HepG2 (cell line): Measurements from ENCODE around the gene PPOX. TPM values are rescaled to one million over a fixed set of nuclear protein-coding genes. Genes with fewer than 3 reads are reported as not detected.

Experiments used
- AKAP8 ChIP-seq: sonication (generic); formaldehyde crosslinking; IDR thresholded peaks from 2 replicates; pipeline ENCODE4 v1.5.1; 2020; ENCODE audit warnings: mild to moderate bottlenecking, missing genetic modification reagents
- CC2D1A ChIP-seq: sonication (generic); formaldehyde crosslinking; IDR thresholded peaks from 2 replicates; pipeline ENCODE4 v1.8.1; 2023; ENCODE audit warnings: mild to moderate bottlenecking, missing genetic modification reagents
- EHMT2 ChIP-seq: fragments of 200-600 bp; sonication (generic); IDR thresholded peaks from 2 replicates; pipeline ENCODE4 v1.7.0; 2017; ENCODE audit warnings: antibody characterized with exemption, low read depth, low read length, borderline replicate concordance
- FOXJ3 ChIP-seq: sonication (generic); formaldehyde crosslinking; IDR thresholded peaks from 2 replicates; pipeline ENCODE4 v1.4.0; 2020; ENCODE audit warnings: missing genetic modification reagents, mild to moderate bottlenecking, borderline replicate concordance
- HNF4G ChIP-seq, 2 experiments: sonication (generic) in 1 of 2; formaldehyde crosslinking in 1 of 2; IDR thresholded peaks; 2 replicates each; pipeline versions ENCODE4 v1.4.0 to v1.6.1; 2011 to 2020; ENCODE audit warnings: borderline replicate concordance in 2 of 2, low read depth in 2 of 2, mild to moderate bottlenecking in 2 of 2, low read length in 1 of 2, missing genetic modification reagents in 1 of 2, moderate library complexity in 1 of 2
- IKZF1 ChIP-seq: fragments of 450-650 bp; IDR thresholded peaks from 2 replicates; pipeline ENCODE4 v1.7.1; 2016
- JUN ChIP-seq: sonication (generic); formaldehyde crosslinking; IDR thresholded peaks from 2 replicates; pipeline ENCODE4 v1.4.0; 2020; ENCODE audit warnings: mild to moderate bottlenecking, missing genetic modification reagents
- KMT2A ChIP-seq: sonication (generic); formaldehyde crosslinking; IDR thresholded peaks from 2 replicates; pipeline ENCODE4 v1.4.0; 2020; ENCODE audit warnings: missing genetic modification reagents
- NFKBIZ ChIP-seq: IDR thresholded peaks from 2 replicates; pipeline ENCODE4 v1.6.1; 2018; ENCODE audit warnings: missing genetic modification reagents, missing compliant biosample characterization
- PHF20 ChIP-seq: sonication (generic); formaldehyde crosslinking; IDR thresholded peaks from 2 replicates; pipeline ENCODE4 v1.5.0; 2020; ENCODE audit warnings: mild to moderate bottlenecking, missing genetic modification reagents
- RAD21 ChIP-seq: fragments of 450-650 bp; formaldehyde crosslinking; IDR thresholded peaks from 2 replicates; pipeline ENCODE4 v1.5.0; 2020; ENCODE audit warnings: mild to moderate bottlenecking
- ZFAT ChIP-seq: sonication (generic); formaldehyde crosslinking; conservative IDR thresholded peaks from 2 replicates; pipeline ENCODE4 v1.8.1; 2023; ENCODE audit warnings: missing genetic modification reagents, inconsistent platforms
- ZNF224 ChIP-seq: sonication (generic); formaldehyde crosslinking; IDR thresholded peaks from 2 replicates; pipeline ENCODE4 v1.5.0; 2020; ENCODE audit warnings: mild to moderate bottlenecking, missing genetic modification reagents
- ZNF235 ChIP-seq: sonication (generic); formaldehyde crosslinking; IDR thresholded peaks from 2 replicates; pipeline ENCODE4 v1.8.1; 2023; ENCODE audit warnings: mild to moderate bottlenecking, missing genetic modification reagents, borderline replicate concordance
- ZNF446 ChIP-seq: sonication (generic); formaldehyde crosslinking; IDR thresholded peaks from 2 replicates; pipeline ENCODE4 v1.5.0; 2020; ENCODE audit warnings: mild to moderate bottlenecking, missing genetic modification reagents
- ZNF563 ChIP-seq: sonication (generic); formaldehyde crosslinking; IDR thresholded peaks from 2 replicates; pipeline ENCODE4 v1.8.0; 2022; ENCODE audit warnings: mild to moderate bottlenecking, moderate library complexity, missing genetic modification reagents
- ZNF674 ChIP-seq: sonication (generic); formaldehyde crosslinking; IDR thresholded peaks from 2 replicates; pipeline ENCODE4 v1.5.0; 2020; ENCODE audit warnings: low read depth, mild to moderate bottlenecking, missing genetic modification reagents
- ZNF792 ChIP-seq: IDR thresholded peaks from 2 replicates; pipeline ENCODE4 v1.6.1; 2016
- polyA plus RNA-seq, 8 experiments: library from polyadenylated mRNA; depleted of rRNA in 3 of 8; stranded (reverse) in 7 of 8; unstranded in 1 of 8; fragments of >200 nt; fragmentation: Illumina TruSeq in 4 of 8; extraction: Trizol in 4 of 8; gene quantifications; 2 replicates each; pipeline versions ENCODE4 v1.2.1 to v1.2.3, GENCODE V29; 2011 to 2016; ENCODE audit warnings: low read depth in 4 of 8, missing spikeins in 1 of 8, mixed read lengths in 1 of 8; ENCODE audit not compliant: insufficient read depth in 1 of 8
- total RNA-seq, 5 experiments: library from RNA; depleted of rRNA; stranded (reverse); fragments of >200 nt; fragmentation: Illumina TruSeq; extraction: Trizol; gene quantifications; 2 replicates each; pipeline ENCODE4 v1.2.3, GENCODE V29; 2016; ENCODE audit warnings: low read depth in 1 of 5
- TF ChIP-seq, protein P1 (sequence below): sonication (generic); formaldehyde crosslinking; IDR thresholded peaks from 2 replicates; pipeline ENCODE4 v1.4.0; 2020; ENCODE audit warnings: missing genetic modification reagents
- TF ChIP-seq, protein P2 (sequence below): IDR thresholded peaks from 2 replicates; pipeline ENCODE4 v1.6.1; 2016; ENCODE audit warnings: missing biosample characterization, missing genetic modification reagents, low read depth
- TF ChIP-seq, protein P3 (sequence below): sonication (generic); formaldehyde crosslinking; IDR thresholded peaks from 2 replicates; pipeline ENCODE4 v1.9.0; 2022; ENCODE audit warnings: missing genetic modification reagents, mild to moderate bottlenecking, borderline replicate concordance
- TF ChIP-seq, protein P4 (sequence below): sonication (generic); formaldehyde crosslinking; IDR thresholded peaks from 2 replicates; pipeline ENCODE4 v1.8.0; 2022; ENCODE audit warnings: mild to moderate bottlenecking, missing genetic modification reagents; ENCODE audit not compliant: insufficient replicate concordance

Gene PPOX
- total and polyA plus RNA-seq, 2 of the 13 experiments (the other 11 are each of a cell fraction or from before 2014, with no cell fraction given) = 15.5 to 27.7 TPM

DNA sequence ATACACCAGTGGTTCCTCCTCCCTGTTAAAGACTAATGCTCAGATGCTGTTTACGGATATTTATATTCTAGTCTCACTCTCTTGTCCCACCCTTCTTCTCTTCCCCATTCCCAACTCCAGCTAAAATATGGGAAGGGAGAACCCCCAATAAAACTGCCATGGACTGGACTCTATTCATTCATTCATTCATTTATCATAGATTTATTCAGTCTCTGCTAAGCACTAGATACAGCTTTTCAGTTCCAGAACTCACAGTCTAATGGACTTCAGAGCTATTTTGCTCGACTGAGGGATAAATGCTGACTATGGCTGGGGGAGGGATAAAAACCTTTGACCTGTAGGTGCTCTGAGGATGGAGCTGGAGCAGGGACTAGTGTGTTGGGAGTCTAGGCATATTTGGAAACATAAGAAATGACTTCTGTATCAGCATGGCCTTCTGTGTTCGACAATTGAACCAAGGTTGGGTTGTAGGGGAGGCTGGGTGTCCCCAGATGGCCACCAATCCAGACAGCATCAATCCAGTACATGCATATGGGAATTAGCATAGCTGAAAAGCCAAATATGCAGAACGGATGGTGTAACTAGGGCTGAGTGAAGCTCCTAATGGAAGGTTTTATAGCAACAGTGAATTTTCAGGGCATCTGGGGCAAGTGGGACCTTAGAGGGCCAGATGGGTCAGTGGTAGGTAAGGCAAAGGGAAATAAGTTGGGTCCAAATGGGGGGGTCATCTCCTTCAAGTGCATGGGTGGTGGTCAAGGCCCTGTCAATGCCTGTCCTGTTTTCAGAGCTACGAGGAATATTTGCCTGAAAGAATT, 53.1 kb downstream of the PPOX start (continued):
- TF ChIP-seq, protein P1, sequence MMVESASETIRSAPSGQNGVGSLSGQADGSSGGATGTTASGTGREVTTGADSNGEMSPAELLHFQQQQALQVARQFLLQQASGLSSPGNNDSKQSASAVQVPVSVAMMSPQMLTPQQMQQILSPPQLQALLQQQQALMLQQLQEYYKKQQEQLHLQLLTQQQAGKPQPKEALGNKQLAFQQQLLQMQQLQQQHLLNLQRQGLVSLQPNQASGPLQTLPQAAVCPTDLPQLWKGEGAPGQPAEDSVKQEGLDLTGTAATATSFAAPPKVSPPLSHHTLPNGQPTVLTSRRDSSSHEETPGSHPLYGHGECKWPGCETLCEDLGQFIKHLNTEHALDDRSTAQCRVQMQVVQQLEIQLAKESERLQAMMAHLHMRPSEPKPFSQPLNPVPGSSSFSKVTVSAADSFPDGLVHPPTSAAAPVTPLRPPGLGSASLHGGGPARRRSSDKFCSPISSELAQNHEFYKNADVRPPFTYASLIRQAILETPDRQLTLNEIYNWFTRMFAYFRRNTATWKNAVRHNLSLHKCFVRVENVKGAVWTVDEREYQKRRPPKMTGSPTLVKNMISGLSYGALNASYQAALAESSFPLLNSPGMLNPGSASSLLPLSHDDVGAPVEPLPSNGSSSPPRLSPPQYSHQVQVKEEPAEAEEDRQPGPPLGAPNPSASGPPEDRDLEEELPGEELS (CRISPR knock-in tag) = no peak; the same call in 1 of the 2 replicates
- TF ChIP-seq KMT2A (CRISPR knock-in tag) (no peak), NFKBIZ (CRISPR knock-in tag) (no peak), ZFAT (CRISPR knock-in tag) (no peak), ZNF235 (CRISPR knock-in tag) (no peak), HNF4G (IDR thresholded peaks at IDR 0.05; ENCODE audit: borderline replicate concordance, low read depth, low read length) (peak; percentile 49; the same call in 1 of the 2 replicates), HNF4G (CRISPR knock-in tag; IDR thresholded peaks at IDR 0.05; ENCODE audit: borderline replicate concordance, low read depth) (no peak), IKZF1 (no peak), ZNF224 (CRISPR knock-in tag) (no peak), ZNF792 (CRISPR knock-in tag) (no peak), JUN (CRISPR knock-in tag) (no peak), ZNF674 (CRISPR knock-in tag) (no peak), EHMT2 (no peak), AKAP8 (no peak), ZNF563 (no peak), CC2D1A (CRISPR knock-in tag) (0 out of 2 replicates have a peak, but pooled peaks have one; percentile 66), FOXJ3 (CRISPR knock-in tag) (no peak), PHF20 (no peak), ZNF446 (CRISPR knock-in tag) (no peak), RAD21 (CRISPR knock-in tag) (no peak)
- TF ChIP-seq, protein P2, sequence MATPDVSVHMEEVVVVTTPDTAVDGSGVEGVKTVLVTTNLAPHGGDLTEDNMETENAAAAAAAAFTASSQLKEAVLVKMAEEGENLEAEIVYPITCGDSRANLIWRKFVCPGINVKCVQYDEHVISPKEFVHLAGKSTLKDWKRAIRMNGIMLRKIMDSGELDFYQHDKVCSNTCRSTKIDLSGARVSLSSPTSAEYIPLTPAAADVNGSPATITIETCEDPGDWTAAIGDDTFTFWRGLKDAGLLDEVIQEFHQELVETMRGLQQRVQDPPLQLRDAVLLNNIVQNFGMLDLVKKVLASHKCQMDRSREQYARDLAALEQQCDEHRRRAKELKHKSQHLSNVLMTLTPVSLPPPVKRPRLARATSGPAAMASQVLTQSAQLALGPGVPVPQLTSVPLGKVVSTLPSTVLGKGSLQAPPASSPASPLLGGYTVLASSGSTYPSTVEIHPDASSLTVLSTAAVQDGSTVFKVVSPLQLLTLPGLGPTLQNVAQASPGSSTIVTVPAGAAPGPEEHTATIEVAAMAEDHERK (CRISPR knock-in tag) = no peak
- TF ChIP-seq, protein P3, sequence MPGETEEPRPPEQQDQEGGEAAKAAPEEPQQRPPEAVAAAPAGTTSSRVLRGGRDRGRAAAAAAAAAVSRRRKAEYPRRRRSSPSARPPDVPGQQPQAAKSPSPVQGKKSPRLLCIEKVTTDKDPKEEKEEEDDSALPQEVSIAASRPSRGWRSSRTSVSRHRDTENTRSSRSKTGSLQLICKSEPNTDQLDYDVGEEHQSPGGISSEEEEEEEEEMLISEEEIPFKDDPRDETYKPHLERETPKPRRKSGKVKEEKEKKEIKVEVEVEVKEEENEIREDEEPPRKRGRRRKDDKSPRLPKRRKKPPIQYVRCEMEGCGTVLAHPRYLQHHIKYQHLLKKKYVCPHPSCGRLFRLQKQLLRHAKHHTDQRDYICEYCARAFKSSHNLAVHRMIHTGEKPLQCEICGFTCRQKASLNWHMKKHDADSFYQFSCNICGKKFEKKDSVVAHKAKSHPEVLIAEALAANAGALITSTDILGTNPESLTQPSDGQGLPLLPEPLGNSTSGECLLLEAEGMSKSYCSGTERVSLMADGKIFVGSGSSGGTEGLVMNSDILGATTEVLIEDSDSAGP (CRISPR knock-in tag) = no peak
- TF ChIP-seq, protein P4, sequence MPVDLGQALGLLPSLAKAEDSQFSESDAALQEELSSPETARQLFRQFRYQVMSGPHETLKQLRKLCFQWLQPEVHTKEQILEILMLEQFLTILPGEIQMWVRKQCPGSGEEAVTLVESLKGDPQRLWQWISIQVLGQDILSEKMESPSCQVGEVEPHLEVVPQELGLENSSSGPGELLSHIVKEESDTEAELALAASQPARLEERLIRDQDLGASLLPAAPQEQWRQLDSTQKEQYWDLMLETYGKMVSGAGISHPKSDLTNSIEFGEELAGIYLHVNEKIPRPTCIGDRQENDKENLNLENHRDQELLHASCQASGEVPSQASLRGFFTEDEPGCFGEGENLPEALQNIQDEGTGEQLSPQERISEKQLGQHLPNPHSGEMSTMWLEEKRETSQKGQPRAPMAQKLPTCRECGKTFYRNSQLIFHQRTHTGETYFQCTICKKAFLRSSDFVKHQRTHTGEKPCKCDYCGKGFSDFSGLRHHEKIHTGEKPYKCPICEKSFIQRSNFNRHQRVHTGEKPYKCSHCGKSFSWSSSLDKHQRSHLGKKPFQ (CRISPR knock-in tag) = no peak
